ENCODE results near the gene NDUFV3.
"Not testable (repeated sequence)": the region's sequence is repeated elsewhere in the genome, so short reads cannot be mapped to it uniquely, and the experiment has no call there.

The NDUFV3 gene

GRCh38 chr21:42900446-42900845 lies 7.3 kb downstream of the NDUFV3 start:
- DNase-seq (ENCODE audit: low read depth), result no peak

- DNase-seq (ENCODE audit: low read depth), result no peak
These were observed 10.7 kb downstream of the NDUFV3 start for GRCh38 chr21:42903817-42904216.

GRCh38 chr21:42905195-42905594 lies 12.1 kb downstream of the NDUFV3 start:
- no peak for DNase-seq (ENCODE audit: low read depth)

GRCh38 chr21:42906233-42906632 lies 13.1 kb downstream of the NDUFV3 start:
- DNase-seq (ENCODE audit: low read depth), result no peak

GRCh38 chr21:42908484-42908883 lies 15.4 kb downstream of the NDUFV3 start:
- not testable (repeated sequence) for DNase-seq (ENCODE audit: low read depth)

- DNase-seq (ENCODE audit: low read depth), result not testable (repeated sequence)
These were observed 18.8 kb downstream of the NDUFV3 start for GRCh38 chr21:42911920-42912319.

- DNase-seq (ENCODE audit: low read depth), result no peak
These were observed 20.4 kb downstream of the NDUFV3 start for GRCh38 chr21:42913476-42913875.

- no peak for DNase-seq (ENCODE audit: low read depth)
These were observed 25.2 kb downstream of the NDUFV3 start for GRCh38 chr21:42918291-42918690.

- no peak for DNase-seq (ENCODE audit: low read depth)
These were observed 28.8 kb downstream of the NDUFV3 start for GRCh38 chr21:42921927-42922326.

GRCh38 chr21:42922918-42923317 lies 29.8 kb downstream of the NDUFV3 start:
- DNase-seq (ENCODE audit: low read depth), result no peak

GRCh38 chr21:42923553-42924432 lies 30.7 kb downstream of the NDUFV3 start:
- DNase-seq (ENCODE audit: low read depth), result peak; percentile 38

- no peak for DNase-seq (ENCODE audit: low read depth)
These were observed 31.3 kb downstream of the NDUFV3 start for GRCh38 chr21:42924433-42924751.

GRCh38 chr21:42925114-42925926 lies 32.2 kb downstream of the NDUFV3 start, which contains the start of gene ERVH48-1:
Gene ERVH48-1, minus strand, starts transcription at chr21:42925630. Its CDS starts 6,624 bp downstream, at chr21:42919006.
- no peak for DNase-seq (ENCODE audit: low read depth)

- not testable (repeated sequence) for DNase-seq (ENCODE audit: low read depth)
These were observed 34.5 kb downstream of the NDUFV3 start for GRCh38 chr21:42927474-42928200.

- DNase-seq (ENCODE audit: low read depth), result no peak
These were observed 36.9 kb downstream of the NDUFV3 start for GRCh38 chr21:42929969-42930368.

GRCh38 chr21:42931560-42932235 lies 38.6 kb downstream of the NDUFV3 start:
- no peak for DNase-seq (ENCODE audit: low read depth)

GRCh38 chr21:42932378-42933136 lies 39.4 kb downstream of the NDUFV3 start:
- not testable (repeated sequence) for DNase-seq (ENCODE audit: low read depth)

- DNase-seq (ENCODE audit: low read depth), result not testable (repeated sequence)
These were observed 40.2 kb downstream of the NDUFV3 start for GRCh38 chr21:42933137-42933970.

- DNase-seq (ENCODE audit: low read depth), result not testable (repeated sequence)
These were observed 40.9 kb downstream of the NDUFV3 start for GRCh38 chr21:42933973-42934372.

GRCh38 chr21:42936360-42936759 lies 43.3 kb downstream of the NDUFV3 start:
- not testable (repeated sequence) for DNase-seq (ENCODE audit: low read depth)

Measured in HS-27A (cell line).